EL (cell line): ENCODE measurements around the gene SLAMF9.
A peak's percentile ranks its signal among the peaks of the same experiment; 100 is the strongest.

ENCODE experiments used
- DNase-seq: peaks from one replicate; pipeline ENCODE4 v3.0.0-alpha.2; 2016

SLAMF9 gene

DNA sequence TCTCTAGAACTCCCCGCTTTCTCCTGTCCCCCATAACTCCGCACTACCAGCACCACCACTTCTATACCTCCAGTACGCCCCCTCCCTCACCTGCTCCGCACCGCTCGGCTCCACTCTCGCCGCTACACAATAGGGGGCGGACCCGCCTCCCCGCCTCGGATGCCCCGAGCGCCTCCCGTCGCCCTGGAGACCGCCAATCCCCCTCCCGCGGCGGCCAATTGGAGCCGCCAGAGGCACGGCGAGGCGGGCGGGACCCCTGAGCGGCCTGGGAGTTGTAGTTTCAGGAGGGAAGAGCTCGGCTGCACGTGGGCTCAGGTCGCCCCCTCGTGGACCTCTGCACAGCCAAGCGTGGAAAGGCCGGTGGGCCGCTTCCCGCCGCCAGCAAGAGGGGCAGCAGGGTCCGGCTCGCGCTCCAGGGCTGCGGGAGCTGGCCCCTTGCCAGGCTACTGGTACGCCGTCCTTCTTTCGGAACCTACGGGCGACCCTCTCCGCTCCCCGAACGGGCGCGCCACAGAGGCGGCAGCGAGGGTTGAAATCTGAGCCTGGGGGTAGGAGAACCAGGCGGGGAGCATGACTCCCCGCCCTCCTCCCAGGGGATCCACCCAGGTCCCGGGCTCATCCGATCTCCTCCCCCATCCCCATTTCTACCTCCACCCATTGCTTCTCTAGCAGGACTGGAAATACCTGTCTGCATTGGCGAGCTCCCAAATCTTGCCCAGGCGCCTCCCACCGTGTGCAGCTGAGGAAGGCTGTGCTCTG lies 8.4 kb downstream of the SLAMF9 start, which contains the start of gene IGSF9:
TSS of gene IGSF9 (minus strand) at position 131 of the 759 bp plus-strand sequence. CDS start 2,159 bp downstream, outside the sequence.
- DNase-seq, result peak; percentile 70

DNA sequence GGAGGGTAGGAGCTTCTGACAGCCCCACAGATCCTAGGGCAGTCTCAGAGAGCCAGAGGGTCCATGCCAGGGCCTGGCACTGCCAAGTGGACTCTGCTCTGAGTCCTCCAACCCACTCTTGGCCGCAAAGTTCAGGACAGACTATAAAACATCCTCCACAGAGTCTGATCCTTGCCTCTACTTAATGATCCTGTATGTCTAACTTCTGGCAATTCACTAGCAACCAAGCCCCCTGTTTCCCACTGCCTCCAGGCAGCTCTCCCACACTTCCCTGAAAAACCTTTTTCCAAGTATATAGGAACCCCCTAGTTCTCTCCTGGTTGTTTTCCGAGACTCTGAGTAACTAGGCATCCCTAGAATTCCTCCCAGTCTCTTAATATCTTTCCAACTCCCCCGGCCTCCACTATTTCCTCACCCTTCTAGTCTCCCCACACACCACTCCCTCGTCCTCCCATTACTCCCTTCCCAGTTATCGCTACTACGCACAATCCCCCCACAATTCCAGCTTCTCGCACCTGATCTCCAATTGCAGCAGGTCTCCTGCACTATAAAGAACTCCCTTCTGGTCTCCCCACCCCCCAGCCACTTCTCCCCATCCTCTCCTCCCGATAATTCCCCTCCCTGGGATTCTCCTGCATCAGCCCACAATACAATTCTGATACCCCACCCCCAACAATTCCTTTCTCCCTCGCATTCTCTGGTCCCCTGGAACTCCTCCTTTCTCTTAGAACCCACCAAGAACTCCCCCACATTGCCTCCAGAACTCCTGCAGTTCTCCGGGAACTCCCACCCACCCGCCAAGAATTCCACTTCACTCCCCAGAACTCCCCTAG lies 9.2 kb downstream of the SLAMF9 start:
- DNase-seq, result no peak

DNA sequence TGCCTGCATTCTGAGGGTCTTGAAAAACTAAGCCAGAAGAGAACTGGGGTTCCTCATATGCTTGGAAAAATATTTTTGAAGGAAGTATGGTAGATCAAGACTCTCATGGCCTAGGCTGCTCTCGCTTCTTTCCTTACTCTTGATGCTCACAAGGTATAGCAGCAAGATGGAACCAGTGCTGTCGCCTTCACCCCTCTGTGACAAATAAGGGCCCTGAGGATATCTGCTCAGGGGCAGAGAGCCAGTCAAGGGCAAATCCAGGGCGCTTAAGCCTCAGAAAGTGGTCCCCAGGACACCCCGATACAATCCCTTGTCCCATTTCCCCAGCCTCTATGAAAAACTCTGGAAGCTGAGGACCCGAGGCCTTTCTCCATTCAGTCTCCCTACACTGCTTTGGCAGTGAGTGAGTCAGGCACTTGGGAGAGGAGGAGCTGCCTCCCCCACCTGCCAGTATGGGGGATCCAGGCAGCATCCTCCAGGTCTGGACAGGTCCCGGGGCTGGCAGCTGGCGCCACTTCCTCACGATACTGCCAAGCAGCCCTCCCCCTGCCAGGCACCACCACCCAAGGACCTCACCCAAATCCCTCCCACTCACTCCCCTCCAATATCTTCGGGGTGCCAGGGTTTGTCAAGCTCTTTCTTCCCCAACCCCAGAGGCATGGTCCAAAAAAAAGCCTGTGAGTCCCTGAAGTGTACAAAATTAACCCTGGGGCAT lies 10.0 kb downstream of the SLAMF9 start:
- no peak for DNase-seq

DNA sequence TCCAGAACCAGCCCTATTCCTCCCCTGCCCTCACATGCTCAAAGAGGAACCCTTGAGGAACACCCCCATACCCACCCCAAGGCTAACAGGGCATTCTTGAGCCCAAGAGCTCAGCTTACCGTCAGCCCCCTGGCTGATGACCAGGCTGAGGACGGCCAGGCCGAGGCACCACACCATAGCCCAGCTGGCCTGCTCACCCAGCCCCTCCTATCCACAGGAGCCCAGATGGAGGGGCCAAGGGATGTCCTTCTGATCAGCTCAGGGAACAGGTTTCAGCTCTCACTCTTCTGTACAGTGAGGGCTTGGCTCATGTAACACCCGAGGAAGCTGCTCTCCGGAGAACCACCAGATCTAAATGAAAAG lies 10.8 kb downstream of the SLAMF9 start:
- no peak for DNase-seq

DNA sequence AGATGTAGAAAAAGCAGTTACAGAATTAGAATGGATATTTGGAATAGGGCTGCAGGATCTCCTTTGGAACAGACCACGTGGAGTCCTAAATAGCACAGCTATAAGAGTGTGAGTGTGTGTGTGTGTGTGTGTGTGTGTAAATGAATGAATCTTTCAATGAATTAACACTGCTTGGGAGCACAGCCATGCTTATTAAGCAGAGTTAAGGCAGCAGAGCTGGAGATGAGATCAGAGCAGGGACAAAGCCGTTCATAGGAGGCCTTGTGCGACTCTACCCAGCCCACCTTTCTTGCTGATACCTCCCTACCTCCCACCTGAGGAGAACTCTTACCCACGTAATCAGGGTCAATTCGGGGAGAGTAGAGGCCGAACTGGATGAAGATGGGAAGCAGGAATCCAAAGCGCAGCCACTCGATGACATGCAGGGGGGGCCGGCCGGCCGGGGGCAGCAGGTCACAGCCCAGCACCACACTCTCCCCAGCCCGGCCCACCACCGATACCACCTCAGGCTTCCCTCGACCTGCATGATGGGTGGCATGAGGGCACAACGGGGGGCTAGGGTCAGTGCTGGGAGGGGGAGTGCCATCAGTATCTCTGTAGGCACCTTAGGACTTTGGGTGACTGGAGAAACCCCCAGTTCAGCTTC lies 11.3 kb downstream of the SLAMF9 start:
- no peak for DNase-seq

DNA sequence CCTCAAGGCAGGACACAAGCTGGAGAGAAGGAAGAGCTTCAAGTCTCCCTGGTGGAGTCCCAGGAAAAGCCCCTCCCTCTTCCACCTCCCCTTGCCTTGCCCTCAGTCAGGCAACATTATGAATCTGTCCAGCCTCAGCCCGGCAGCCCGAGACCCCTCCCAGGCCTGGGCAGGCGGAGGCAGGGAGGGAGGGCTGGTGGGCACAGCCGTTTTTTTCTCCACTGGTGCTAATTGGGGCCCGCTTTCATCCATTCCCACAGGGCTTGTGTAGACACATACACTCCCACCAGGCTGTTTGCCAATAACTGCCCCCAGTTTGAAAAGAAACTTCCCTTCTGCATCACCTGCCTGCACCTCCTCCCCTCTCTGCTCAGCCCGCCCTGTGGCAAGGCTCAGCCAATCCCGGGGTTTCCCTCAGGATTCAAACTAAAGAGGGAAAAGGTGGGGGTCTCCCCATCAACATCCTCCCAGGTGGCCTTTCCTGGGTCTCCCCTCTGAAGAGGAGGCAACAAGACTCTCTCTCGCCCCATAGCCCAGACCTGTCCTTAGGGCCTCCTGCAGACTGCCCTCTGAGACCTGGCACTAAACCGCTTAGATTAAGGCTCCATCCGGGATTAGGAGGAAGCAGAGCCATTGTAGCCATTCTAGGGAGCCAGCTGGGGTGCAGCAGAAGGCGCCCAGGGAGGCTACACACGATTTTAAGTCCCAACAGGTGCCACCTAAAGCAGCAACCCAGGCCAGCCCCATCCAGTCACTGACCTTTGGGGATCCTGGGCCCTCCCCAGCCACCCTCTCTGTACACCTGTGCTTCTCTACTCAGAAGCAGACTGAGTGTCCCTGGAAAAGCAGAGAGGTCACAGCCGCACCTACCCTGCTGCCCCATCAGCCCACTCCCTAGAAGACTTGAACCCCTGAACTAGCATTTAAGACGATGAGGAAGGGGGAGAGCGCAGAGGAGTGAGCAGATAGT lies 12.2 kb downstream of the SLAMF9 start:
- no peak for DNase-seq

DNA sequence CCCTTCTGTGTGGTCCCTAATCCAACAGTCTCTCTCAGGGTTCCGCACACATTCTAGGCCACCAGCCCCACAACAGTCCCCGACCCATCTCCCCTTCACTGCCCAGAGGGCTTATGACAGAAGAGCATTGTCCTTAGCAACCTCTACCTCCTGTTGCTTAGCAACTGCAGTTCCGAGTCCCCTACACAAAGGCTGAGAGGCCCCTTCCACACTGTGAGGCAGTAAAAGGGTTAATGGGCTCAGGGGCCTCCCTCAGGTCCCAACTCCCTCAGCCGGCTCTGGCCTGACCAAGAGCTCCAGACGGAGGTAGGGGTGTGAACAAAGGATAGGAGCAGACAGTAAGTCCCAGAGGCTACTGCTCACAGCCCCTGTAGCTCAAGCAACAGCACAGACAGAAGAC lies 12.9 kb downstream of the SLAMF9 start:
- DNase-seq, result no peak

DNA sequence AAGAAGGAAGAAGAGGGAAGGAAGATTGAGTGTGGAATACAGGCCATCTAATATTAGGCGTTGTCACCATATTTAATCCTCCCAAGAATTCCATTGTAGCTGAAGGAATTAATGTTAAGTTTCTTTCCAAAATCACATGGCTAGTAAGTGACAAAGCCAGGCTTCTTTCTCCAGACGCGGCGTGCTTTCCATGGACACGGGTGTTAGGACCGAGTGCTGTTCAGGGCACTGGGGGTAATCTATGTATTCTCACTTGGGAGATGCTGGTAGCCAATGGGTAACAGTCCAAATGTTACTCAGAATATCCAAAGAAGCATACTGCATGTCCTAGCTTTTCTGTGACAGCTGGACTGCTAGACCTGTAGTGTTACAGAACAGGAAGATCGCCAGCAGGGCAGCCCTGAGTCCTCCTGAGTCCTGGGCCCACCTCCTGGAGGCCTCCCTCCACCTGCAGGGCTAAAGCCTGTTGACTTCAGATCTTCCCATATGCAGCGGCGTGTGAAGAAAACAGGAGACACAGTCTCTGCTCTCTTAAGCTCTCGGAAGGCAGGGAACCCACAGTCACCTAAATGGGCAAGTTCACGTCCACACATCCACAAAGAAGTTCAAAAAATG lies 13.9 kb downstream of the SLAMF9 start:
- no peak for DNase-seq

DNA sequence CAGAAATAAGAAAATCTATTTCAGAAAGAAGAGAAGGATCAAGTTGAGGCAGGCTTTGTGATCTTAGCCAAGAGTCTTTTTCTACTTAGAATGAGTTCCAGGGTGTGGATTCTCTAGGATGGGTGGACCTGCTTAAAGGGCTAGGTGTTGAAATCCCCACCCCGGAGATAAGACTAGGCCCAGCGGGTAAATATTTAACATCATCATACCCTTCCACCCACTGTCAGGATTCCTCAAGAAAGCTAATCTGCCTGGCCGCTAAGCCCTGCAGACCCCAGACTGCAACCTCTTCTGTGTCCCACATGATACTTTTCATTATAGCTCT lies 14.4 kb downstream of the SLAMF9 start:
- DNase-seq, result no peak

DNA sequence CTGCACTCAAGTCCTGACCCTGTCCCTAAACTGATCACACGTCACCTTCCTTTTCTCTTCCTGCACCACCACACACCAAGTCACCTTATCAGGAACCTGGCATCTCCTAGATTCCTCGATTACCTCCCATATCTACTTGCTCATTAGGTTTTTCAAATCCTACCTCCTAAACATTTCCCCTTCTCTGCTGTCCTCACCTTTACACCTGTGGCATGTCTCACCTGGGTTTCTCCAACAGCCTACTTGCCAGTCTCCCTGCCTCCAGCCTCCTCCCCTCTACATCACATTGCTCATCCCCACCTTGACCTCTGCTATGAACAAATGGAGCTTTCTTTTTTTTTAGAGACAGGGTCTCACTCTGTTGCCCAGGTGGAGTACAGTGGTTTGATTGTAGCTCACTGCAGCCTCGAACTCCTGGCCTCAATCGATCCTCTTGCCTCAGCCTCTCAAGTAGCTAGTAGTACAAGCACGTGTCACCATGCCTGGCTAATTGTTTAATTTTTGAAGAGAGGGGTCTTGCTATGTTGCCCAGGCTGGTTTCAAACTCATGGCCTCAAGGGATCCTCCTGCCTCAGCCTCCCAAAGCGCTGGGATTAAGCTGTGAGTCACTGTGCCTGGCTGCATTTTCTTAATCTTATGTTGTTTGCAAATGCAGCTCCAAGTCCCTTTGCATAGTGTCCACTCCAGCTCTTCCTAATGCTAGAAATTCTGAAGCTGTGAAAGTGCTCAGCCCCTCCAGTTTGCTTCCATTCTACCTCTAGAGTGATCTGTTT lies 14.9 kb downstream of the SLAMF9 start:
- no peak for DNase-seq

DNA sequence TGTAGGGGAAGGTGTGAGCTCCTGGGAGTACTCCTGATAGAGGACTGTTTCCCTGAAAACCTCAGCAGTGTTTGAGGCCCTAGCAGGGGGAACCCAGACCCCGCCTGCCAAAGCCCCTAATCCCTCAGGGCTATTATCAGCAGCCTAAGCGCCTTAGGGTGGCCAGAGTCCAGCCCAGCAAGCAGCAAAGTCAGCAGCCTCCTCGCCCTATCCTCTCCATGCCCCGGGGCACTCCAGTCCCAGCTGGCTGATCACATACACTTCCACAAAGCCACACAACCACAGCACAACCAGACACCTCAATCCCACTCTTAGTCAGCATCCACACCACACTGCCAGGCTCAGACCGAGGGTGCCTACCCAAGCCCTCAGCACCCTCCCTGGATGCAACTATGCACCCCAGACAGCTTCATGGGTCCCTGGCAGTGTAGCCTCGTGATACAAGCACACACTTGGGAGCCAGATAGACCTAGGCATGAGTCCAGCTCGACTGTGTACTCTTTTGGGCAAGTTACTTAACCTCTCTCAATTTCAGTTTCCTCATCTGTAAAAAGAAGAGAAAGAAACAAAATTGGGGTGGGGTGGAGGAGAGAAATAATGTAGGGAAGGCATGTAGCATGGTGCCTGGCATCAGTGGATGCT lies 15.7 kb downstream of the SLAMF9 start:
- peak; percentile 44 for DNase-seq

DNA sequence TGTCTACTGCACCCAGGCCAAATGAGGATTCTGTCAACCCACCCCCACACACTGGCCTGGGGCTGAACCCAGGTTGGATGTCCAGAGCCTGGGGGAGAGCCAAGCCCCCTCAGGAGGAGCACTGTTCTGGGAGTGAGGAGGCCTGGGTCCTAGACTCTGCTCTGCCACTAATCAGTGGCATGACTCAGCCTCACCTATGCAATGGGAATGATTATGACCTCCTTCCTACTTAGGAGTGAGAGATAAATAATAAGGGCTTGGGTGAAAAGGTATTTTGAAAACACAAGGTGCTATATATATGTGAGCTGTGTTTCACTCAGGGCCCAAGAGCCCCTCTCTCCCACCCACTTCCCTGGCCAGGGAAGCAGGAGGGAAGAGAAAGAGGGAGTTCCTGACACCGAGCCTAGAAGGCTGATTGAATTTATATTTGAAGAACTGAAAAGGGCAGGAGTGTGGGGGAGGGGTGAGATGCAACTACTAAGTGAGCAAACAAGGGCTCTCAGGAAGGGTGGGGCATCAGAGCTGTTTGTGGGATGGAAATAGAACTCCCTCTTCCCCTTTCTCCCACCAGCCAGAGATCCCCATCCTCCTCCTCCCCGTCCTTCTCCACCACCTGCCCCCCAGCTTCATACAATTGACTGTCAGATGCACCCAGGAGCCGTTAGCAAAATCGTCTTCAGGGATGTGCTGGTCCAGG lies 16.8 kb downstream of the SLAMF9 start:
- no peak for DNase-seq

DNA sequence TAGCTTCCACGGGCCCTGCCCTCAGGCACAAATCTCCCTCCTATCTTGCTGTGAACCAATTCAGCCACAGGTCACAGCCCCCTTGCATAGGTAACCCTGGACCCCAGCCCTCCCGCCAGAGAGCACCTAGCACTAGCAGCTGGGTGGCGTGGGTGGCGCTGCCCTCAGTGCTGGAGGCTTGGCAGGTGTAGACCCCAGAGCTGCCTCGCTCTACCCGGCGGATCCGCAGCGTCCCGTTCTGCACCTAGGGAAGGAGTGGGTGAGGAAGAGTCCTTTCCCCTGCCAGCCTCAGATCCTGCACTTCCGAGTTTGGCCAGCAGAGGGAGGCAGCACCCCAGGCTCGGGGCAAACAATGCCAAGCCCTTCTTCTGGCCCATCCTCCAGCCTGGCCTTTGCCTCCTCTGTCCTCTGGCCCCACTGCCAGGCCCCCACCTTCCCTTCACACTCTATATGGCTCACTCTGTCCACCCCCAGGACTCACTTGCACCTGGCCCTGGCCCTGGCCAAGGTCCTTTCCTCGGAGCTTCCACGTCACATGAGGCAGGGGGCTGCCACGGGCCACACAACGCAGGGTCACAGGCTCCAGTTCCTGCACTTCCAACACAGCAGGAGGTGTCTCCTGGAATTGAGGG lies 17.6 kb downstream of the SLAMF9 start:
- DNase-seq, result peak; percentile 61

DNA sequence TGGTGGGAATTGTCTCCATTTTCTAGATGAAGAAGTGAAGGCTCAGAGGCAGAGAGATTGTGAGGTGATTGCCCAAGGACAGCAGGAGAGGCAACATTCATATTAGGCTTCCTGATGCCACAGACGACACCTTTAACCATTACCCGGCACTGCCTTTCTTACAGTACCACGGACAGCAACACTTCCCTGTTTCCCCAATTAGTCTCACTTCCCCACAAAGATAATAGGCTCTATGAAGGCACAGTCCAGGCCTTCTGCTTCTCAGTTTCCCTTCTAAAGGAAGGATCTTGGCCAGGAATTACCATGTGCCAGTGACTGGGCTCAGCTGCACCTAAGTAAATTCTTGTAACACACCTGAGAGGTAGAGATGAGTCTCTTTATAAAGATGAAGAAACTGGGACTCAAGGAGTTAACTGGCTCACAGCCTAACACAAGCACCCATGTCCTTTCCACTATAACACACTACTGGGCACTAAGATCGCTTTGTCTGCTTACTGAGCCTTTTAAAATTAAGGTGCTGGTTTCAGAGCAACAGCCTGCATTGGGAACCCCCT lies 18.2 kb downstream of the SLAMF9 start:
- DNase-seq, result no peak

DNA sequence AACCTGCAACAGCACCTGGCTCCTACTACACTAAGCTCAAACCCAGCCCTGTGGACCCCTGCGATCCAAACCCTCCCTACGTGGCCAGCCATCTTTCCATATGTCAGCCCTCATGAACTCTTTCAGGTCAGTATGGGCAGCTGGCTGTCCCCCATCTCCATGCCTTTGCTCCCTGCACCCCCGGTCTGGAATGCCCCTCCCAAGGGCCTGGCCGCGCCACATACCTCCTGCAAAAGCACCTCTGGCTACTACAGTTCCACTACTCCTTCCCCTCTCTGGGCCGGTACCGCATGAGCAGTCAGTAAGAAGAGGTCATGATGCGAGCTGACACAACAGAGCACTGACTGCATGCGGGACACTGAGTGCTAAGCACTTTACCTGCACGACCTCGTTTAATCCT lies 18.7 kb downstream of the SLAMF9 start:
- DNase-seq, result no peak

DNA sequence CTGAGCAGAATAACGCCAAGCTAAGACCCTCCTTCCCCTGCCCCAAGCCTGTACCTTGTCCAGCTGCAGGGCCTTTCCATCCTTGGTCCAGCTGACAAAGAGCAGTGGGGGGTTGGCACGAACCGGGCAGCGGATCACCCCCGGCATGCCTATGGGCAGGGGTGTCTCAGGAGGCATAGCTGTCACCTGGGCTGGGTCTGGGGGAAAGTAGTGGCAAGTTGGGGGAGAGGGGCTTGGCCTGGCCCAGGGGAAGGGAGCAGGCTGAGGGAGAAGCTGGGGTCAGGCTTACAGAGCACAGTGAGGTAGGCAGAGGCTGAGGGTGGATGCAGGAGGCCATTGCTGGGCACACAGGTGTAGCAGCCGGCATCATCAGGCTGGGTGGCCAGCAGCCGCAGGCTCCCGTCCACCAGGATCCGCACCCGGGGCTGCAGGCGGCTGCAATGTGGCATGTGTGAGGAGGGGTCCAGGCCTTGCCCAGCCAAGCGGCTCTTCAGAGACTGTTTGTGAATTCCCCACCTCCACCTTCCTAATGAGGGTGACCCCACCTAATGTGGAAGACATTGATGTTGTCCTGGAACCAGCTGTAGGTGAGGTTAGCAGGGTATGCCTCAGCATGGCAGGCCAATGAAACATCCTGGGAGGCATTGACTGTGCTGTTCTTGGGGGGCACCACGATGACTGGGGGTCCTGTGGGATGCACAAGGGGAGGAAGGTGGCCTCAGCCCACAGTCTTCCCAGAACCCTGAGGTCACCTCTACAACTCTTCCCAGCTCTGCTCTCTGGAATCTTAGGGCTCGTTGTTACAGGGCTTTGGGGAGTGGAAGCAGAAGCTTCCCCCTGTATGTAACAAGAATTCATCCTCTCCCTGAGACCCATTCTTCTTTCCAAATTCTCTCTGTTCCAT lies 19.6 kb downstream of the SLAMF9 start:
- DNase-seq, result no peak

DNA sequence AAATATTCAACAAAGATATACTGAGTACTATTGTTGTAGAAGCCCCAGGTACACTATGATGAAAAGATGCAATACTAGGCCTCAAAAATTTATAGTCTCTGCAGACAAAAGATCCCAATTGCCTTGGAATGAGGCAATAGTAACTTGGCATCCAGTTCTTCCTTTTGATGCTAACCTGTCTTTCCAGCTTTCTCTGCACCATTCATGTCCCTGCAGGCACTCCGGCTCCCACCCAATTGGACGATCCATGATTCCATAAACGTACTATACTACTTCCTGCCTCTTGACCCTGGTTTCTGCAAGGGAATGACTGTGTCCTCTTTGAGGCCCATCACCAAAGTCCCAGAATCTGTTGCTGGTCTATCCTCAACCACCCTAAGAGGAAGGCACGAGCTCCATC lies 20.7 kb downstream of the SLAMF9 start:
- DNase-seq, result no peak
